CD4-positive, alpha-beta T cell treated with Interleukin-6 for 4 hours (primary cell): ENCODE measurements around the gene ZNF501.

Experiments
- DNase-seq: peaks from one replicate; pipeline ENCODE4 v3.0.0-alpha.2; 2020; ENCODE audit warnings: mixed read lengths

ZNF501 gene

DNA sequence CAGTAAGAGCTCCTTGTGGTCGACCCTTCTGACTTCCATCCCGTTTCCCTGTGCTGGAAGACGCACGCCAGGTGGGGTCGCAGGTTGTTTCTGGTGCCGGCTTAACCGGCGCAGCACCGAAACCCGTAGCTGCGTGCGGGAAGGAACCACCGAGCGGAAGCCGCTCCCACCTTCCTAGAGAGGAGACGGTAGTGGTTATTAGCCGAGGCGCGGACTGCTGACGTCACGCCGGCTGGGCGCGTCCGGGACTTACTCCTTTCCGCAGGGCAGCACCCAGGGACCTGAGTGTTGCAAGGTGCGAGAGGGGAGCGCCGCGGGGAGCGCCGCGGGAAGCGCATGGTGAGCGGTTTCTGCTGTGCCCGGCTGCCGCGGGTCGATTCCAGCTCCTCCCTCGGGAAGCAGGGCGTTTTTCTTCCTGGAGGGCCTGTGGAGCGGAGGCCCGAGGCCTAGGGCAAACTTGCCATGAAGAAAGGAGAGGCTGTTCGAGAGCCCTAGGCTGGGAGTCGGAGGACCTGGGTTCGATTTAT is at the start of gene ZNF501:
ZNF501 (plus strand) TSS at position 252 of the 527 bp plus-strand sequence. CDS start 4,787 bp downstream, outside the sequence.
- peak; percentile 88 for DNase-seq

DNA sequence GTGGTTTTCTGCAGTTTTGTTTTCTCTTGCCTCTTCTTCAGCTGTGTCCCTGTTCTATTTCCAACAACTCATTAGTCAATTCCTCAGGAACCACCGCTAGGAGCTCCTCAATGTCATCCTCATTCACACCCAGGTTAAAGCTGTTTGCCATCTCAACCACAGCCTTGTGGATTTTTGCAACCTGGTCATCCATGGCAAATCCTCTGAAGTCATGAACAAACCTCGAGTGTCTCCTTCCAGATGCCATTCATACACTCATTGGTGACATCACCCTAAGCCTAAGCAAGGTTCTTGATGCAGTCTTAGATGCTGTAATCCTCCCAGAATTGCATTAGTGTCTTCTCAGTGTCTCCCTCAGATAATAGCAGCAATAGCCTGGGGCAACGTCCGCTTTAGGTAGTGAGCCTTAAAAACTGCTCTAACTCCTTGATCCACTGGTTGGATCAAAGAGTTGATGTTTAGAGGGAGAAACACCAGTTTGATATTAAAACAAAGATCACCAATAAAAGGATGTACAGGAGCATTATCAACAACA is 48.4 kb upstream of the ZNF501 start:
- no peak for DNase-seq

DNA sequence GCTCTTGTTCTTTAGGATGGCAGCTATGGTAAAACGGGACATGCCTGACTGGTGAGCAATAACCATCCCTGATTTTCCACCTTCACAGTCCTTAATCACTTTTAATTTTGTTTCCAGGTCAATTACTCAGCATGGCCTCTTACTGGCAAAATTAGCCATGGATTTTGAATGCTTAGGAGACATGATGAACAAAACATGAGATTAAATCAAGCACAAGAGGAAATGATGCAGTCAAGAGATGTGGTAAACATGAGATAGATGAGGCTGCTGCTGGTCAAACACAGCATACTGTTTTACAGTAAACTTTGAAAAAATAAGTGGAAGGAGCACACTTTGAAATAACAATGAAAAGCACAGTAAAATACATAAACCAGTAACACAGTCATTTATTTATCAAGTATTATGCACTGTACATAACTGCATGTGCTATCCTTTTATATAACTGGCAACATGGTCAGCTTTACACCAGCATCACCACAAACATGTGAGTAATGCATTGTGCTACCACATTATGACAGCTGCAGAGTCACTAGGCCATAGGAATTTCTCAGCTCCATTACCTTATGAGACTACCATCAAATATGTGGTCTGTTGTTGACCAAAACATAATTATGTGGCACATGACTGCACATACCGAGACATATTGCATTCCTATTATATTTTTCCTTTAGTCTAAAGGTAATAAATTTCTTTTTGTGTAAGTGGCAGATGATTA is 47.1 kb upstream of the ZNF501 start:
- DNase-seq = no peak

DNA sequence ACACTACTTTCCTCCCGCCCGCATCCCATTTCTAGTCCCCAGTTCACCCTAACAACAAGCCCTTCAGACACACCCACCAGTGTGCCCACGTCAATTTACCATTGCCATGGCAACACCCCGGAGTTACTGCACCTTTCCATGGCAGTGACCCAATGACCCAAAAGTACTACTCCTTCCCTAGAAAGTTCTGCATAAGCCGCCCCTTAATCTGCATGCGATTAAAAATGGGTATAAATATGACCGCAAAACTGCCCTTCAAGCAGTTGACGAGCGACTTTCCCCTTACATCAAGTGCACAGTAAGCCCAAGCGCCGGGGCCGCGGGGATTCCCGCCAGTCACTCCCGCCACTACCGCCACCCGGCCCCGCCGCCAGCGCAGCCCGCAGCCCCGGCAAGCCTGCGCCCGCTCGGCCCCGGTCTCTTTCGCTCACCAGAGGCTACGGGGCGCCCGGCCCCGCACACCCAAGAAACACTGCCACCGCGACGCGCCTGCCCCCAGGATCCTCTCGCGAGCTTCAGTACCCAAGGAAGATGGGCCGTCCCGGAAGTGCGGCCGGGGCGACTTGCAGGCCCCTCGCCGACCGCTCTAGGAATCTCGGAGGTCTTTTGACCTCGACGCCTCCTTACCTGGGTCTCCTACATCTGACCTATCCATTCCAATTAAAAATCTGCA is 44.2 kb upstream of the ZNF501 start:
- DNase-seq = peak; percentile 62

DNA sequence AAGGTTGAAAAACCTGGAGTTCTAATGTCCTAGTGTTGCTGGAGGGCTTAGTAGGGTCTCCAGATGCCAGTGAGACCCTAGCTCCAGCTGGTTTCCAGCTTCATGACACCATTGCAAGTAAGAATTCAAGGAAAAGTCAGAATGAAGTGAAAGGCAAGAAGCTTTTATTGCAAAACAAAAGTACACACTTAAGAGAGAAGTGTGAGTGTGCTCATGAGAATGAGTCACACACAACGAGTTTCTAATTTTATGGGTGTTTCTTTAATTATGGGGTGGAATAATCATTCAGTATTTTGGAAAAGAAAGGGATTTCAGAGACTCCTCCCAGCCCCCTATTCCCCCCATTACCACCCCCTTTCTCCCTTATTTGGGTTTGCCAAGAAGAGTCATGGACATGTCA is 41.5 kb upstream of the ZNF501 start:
- no peak for DNase-seq

DNA sequence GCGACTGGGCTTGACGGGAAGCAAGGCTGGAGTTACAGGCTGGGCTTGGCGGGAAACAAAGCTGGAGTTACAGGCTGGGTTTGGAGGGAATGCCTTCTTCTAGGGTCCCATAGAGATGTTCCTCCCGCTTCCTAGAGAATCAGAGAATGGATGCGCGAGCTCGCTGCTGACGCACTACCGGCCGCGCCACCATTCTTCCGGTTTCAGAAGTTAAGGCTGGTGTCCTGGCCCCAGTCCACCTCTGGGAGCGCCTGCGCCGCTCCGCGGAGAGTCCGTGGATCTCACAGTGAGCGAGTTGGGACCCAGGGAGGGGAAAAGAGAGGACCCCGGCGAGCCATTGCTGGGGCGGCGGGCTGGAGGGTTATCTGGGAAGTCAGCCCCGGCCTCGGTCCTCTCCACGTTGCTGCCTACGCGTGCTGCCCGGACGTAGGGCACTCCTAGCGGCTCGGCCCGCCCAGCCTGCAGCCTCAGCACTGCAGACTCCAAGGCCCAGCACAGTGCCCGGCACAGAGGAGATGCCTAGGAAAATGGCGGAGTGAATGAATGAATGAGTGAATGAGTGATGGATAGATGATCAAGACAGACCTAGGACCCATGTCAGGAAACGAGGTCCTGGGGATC is 16.9 kb upstream of the ZNF501 start, which contains the start of gene ZNF502:
ZNF502 (plus strand) TSS at position 206 of the 621 bp plus-strand sequence. CDS start 7,602 bp downstream, outside the sequence.
- DNase-seq = peak; percentile 60

DNA sequence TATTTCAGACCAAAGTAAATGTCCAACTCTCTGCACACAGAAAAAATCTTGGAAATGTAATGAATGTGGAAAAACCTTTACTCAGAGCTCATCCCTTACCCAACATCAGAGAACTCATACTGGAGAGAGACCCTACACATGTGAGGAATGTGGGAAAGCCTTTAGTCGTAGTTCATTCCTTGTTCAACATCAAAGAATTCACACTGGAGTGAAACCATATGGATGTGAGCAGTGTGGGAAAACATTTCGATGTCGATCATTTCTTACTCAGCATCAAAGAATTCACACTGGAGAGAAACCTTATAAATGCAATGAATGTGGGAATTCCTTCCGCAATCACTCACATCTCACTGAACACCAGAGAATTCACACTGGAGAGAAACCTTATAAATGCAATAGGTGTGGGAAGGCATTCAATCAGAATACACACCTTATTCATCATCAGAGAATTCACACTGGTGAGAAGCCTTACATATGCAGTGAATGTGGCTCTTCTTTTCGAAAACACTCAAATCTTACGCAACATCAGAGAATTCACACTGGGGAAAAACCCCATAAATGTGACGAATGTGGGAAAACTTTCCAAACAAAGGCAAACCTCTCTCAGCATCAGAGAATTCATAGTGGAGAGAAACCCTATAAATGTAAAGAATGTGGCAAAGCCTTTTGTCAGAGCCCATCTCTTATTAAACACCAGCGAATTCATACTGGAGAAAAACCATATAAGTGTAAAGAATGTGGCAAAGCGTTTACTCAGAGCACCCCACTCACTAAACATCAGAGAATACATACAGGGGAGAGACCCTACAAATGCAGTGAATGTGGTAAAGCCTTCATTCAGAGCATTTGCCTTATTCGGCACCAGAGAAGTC is 8.0 kb upstream of the ZNF501 start:
- no peak for DNase-seq

DNA sequence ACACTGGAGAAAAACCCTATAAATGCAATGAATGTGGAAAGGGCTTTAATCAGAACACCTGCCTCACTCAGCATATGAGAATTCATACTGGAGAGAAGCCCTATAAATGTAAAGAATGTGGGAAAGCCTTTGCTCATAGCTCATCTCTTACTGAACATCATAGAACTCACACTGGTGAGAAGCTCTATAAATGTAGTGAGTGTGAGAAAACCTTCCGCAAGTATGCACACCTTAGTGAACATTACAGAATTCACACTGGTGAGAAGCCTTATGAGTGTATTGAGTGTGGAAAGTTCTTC is 7.4 kb upstream of the ZNF501 start:
- no peak for DNase-seq

DNA sequence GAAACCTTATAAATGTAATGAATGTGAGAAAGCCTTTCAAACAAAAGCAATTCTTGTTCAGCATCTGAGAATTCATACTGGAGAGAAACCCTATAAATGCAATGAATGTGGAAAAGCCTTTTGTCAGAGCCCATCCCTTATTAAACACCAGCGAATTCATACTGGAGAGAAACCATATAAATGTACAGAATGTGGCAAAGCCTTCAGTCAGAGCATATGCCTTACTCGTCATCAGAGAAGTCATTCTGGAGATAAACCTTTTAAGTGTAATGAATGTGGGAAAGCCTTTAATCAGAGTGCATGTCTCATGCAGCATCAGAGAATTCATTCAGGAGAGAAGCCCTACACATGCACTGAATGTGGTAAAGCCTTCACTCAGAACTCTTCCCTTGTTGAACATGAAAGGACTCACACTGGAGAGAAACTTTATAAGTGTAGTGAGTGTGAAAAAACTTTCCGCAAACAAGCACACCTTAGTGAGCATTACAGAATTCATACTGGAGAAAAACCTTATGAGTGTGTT is 5.3 kb downstream of the ZNF501 start:
- DNase-seq = no peak

DNA sequence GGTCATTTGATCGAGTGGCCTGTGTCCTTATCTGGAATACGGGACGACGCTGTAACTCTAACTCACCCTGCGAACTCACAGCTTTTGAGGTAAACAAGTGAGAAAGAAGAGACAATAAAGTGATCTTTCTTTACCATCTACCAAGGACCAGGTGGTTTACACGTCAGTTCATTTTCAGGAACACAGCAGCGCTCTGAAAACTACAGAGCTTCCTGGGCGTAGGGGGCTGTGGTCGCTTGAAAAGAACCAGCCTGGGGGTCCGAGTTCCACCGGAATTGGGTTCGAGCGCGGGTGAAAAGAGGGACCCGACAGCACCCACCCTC is 31.6 kb downstream of the ZNF501 start:
- no peak for DNase-seq

DNA sequence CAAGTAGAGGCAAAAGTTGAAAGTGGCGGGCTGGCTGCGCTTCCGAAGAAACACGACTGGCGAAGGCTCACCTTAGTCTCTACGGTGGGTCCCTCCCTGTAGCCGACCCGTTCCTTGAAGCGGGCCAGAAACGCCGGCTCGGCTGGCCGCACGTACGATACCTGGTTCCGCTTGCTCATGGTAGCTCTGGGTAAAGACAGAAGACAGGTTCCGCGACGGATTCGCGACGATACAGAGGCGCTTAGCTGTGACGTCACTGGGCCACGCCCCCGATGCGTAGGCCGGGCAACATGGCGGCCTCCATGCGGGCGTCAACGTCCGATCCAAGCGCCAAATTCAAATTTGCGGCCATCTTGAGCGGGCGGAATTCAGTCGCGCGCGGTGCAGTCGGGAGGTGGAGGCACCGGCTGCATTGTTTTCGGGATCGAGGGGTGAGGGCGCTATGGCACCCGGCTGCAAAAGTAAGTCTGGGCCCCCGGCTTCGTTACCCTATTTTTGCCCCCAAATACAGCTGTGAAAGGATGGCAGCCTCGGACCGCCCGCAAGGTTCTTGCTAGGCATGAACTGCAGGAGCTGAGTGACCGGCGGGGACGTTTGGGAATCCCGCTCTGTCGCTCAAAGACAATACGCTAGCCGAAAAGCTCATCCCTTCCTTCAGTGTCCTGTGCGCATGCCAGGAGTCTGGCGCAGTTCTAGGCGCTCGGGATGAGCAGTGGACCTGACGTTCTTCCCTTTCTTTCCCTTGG is 32.2 kb downstream of the ZNF501 start, which contains the start of the genes KIAA1143 and KIF15:
KIAA1143 (minus strand) TSS at position 196 of the 746 bp plus-strand sequence; CDS start at position 179, 17 bp downstream.
KIF15 (plus strand) TSS at position 371 of the 746 bp plus-strand sequence; CDS start at position 443, 72 bp downstream.
- peak; percentile 98 for DNase-seq

DNA sequence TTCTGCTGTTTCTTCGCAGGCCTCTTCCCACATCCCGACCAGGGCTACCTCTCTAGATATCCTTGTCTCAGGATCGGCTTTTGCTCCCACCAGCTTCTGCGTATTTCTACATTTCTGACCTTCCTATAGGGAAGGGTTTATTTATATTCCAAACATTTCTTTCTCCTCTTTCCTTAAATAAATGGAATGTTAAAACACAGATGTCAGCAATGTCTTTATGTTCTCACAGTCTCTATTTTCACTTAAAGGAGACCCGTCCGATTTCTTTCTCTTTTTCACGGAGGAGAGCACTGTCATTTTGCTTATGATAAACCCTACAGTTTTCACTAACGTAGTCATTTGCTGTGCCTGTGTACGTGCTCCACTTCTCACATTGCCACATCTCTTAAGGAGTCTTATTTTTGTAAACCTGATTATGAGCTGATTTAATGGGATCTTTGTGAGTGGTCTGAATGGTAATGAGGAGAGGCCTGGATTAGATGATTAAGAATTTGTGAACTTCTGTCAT is 32.8 kb downstream of the ZNF501 start:
- no peak for DNase-seq

DNA sequence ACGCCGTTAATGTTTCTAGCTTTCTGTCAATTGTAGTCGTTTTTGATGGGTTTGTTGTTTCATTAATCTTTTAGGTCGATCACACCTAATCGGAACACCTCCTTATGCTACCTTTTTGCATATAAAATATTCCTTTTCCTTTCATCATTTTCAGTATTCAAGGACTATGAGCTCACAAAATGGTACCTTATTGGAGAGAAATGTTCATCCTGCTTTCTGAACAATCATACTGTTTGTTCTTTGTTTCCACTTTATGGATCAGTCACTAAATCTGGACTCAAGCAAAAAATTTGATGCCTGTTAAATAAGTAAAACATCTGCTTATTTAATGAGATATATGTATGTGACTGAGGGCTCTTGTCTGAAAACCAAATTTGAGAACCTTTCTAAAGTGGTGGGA is 33.3 kb downstream of the ZNF501 start:
- DNase-seq = no peak

DNA sequence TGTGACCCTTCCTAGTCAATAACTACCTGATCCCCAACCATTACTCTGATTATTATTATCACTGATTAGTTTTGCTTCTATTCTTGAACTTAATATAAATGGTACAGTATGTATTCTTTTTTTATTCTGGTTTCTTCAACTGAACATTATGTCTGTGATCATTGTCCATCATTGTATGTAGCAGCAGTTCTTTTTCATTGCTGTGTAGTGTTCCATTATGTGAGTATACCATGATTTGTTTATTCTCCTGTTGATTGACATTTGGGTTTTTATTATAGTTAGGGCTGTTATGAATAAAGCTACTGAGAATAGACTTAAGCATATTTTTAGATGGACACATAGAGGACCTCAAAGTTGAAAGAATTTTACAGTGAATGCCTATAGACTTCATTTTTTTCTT is 34.8 kb downstream of the ZNF501 start:
- DNase-seq = no peak

DNA sequence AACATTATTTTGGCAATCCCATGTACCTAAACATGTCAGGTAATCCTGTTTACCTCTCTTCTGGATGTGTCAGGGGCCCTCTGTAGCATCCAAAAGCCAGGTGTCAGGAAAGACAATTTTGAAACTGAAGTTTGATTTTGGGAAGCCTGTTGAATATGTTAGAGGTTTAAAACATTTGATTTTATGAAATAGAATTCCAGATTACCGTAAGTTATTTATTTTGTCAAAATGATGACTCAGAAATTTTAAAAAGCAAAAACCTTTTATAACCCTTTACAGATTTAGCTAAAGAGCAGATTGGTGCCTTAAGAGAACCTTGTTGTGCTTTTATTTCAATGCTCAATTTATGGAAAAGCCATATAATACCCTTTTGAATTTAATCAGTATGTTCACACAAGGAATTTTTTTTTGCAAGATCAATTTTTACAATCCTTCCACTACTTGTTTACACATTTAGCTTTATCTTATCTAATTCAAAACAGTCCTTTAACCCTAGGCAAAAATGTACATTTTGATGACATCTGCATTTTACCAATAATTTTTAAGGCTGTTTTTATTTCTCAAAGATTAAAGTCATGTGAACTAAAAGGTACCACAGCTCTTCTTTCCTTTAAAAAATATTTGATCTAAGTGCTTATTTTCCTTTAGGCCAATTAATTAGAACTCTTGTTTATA is 42.1 kb downstream of the ZNF501 start:
- DNase-seq = no peak

DNA sequence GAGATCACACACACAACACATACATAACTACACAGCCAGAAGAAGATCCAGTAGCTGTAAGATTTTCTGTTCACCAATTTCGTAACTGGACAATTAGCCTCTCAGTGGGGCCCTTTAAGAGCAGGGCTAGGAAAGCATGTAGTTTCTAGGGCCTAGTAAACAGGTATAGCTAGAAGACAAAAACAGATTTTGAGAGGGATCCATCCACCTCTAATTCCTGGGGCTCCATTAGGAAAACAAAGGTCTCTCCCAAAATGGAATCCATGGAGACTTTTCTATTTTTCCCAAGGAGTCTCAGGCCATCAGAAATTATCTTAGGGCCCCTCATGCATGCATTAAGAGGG is 42.6 kb downstream of the ZNF501 start:
- DNase-seq = no peak

DNA sequence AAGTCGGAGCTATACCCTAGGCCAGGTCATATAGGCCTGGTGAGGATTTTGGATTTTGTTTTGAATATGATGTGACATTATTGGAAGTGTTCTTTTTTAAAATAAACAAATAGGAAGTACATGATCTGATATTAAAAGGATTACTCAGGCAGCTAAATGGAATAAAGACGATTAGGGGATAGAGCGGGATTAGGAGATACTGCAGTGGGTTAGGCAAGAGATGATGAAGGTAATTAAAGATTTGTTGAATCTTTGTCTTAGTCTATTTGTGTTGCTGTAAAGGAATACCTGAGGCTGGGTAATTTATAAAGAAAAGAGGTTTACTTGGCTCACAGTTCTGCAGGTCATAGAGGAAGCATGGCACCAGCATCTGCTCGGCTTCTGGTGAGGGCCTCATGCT is 53.5 kb downstream of the ZNF501 start:
- DNase-seq = no peak
